ENCODE results near the gene FAM156B.
"Not testable (repeated sequence)": the region's sequence is repeated elsewhere in the genome, so short reads cannot be mapped to it uniquely, and the experiment has no call there.

Gene FAM156B

GRCh38 chrX:52930214-52930613, 33.1 kb downstream of the FAM156B start:
- DNase-seq, result not testable (repeated sequence)

- DNase-seq, result no peak
Measured at GRCh38 chrX:52933213-52933612, 36.1 kb downstream of the FAM156B start.

GRCh38 chrX:52933976-52934703, 37.0 kb downstream of the FAM156B start:
- no peak for DNase-seq

DNA sequence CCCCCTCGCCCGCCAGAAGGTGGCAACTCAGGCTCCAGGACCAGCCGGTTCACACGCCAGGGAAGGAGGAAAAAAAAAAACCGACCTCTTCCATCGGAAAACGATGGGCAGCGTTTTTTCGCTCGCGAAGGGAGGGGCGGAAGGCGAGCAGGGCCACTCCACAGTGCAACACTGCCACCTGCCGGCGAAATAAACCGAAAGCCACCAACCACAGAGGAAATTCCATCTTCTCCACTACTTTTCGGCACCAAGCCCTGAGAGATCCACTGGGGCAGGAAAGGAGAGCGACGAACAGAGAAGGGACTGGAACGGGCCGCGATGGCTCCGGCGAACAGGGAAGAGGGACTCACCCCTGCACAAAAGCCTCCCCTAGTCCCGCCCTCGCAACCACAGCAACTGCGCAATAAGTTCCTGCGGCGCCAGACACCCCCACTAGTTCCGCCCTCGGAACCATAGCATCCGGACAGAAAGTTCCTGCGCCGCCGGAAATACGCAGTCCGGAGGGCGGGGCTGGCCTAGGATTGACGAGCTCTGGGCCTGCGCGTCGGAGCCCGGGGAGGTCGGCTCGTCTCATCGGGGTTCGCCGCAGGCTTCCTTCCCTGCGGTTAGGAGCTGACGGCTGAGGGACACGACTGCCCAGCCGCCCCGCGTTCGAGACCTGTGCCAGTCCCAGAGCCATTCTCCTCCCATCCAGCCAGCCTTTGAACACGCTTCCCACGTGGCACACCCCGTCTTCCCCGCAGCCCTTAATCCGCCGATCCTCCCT, 37.8 kb downstream of the FAM156B start:
- DNase-seq, result peak; percentile 77 to 97 (median 82)

DNA sequence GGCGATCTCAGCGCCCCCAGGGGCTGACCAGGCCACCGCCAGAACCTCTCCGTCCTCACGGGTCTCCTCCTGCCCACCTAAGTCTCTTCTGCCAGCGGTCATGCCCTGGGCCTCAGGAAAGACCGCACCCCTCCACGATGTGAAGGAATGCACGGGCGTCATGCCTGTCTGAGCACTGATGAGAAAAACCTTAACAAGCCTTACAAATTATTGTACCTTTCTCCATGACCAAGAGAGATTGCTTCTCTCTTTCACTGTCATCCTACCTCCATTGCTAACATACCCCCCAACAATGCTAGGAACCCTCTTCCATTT, 38.3 kb downstream of the FAM156B start:
- not testable (repeated sequence) for DNase-seq

GRCh38 chrX:52940704-52941103, 43.6 kb downstream of the FAM156B start:
- DNase-seq, result not testable (repeated sequence)

- not testable (repeated sequence) for DNase-seq
Measured at GRCh38 chrX:52941728-52942127, 44.6 kb downstream of the FAM156B start.

GRCh38 chrX:52945838-52946494, 48.8 kb downstream of the FAM156B start:
- DNase-seq, result not testable (repeated sequence)

- not testable (repeated sequence) for DNase-seq
Measured at GRCh38 chrX:52947501-52947900, 50.4 kb downstream of the FAM156B start.

- not testable (repeated sequence) for DNase-seq
Measured at GRCh38 chrX:52948265-52948664, 51.1 kb downstream of the FAM156B start.

GRCh38 chrX:52949325-52949724, 52.2 kb downstream of the FAM156B start:
- DNase-seq, result not testable (repeated sequence)

DNA sequence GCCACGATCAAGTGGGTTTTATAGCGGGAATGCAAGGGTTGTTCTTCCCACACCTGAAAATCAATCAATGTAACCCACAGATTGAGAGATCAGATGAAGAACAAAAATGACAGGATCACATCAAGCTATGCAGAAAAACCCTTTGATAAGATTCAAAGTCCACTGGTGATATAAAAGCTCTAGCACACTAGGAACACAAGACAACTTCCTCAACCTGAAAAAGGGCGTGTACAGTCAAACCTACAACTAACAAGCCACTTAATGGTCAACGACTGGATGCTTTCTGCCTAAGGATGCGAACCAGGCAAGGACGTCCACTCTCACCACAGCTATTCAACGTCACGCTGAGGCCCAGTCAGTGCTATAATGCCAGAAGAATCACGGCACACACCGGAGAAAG, 52.8 kb downstream of the FAM156B start:
- DNase-seq, result not testable (repeated sequence)
